Esophagus squamous epithelium (tissue), 4 donors: ENCODE measurements around the gene PMM1.

Experiments
- CTCF ChIP-seq, 6 experiments: fragments of 450-650 bp in 4 of 6; fragments of 200-600 bp in 2 of 6; sonication (generic) in 2 of 6; IDR thresholded peaks; one replicate each; pipeline ENCODE4 v1.5.1; 2016 to 2019; ENCODE audit warnings: antibody characterized with exemption in 6 of 6, mild to moderate bottlenecking in 4 of 6, moderate library complexity in 4 of 6
- POLR2A ChIP-seq, 4 donors: fragments of 450-650 bp; IDR thresholded peaks; one replicate each; pipeline ENCODE4 v1.6.1; 2017; ENCODE audit warnings: antibody characterized with exemption in 4 of 4, mild to moderate bottlenecking in 4 of 4, moderate library complexity in 3 of 4

- no peak for TF ChIP-seq POLR2A (IDR thresholded peaks at IDR 0.05)
- no peak for TF ChIP-seq CTCF (IDR thresholded peaks at IDR 0.05)
Measured at GRCh38 chr22:41565403-41566054, 24.1 kb downstream of the PMM1 start.
